Upper lobe of left lung (tissue), 6 donors: ENCODE measurements around the gene ME1. TPM values are rescaled to one million over a fixed set of nuclear protein-coding genes. Genes with fewer than 3 reads are reported as not detected.

Experiments
- ATAC-seq, 2 donors: fragments of 200-7000 bp; cut with Tn5 transposase; one replicate each; pipeline ENCODE4 v1.9.1; 2022; ENCODE audit warnings: mild to moderate bottlenecking in 2 of 2, moderate library complexity in 2 of 2; ENCODE audit not compliant: low FRiP score in 2 of 2
- DNase-seq, 2 donors: peaks; one replicate each; pipeline ENCODE4 v3.0.0-alpha.2; 2019 to 2020
- H3K27ac ChIP-seq, 4 donors: fragments of 200-600 bp; sonication (generic); one replicate each; pipeline ENCODE4 v1.5.1; 2016 to 2019
- H3K27me3 ChIP-seq, 4 donors: fragments of 200-600 bp; sonication (generic); one replicate each; pipeline ENCODE4 v1.5.1; 2017 to 2019
- H3K36me3 ChIP-seq, 4 donors: fragments of 200-600 bp; sonication (generic); one replicate each; pipeline ENCODE4 v1.5.1; 2016 to 2019
- H3K4me1 ChIP-seq, 4 donors: fragments of 200-600 bp; sonication (generic); one replicate each; pipeline ENCODE4 v1.5.1; 2018 to 2019
- H3K4me3 ChIP-seq, 4 donors: fragments of 200-600 bp; sonication (generic); one replicate each; pipeline ENCODE4 v1.5.1; 2017 to 2019; ENCODE audit warnings: mild to moderate bottlenecking in 2 of 4, moderate library complexity in 1 of 4
- H3K9me3 ChIP-seq, 4 donors: fragments of 200-600 bp; sonication (generic); one replicate each; pipeline ENCODE4 v1.5.1; 2018 to 2019
- CTCF ChIP-seq, 6 experiments: fragments of 450-650 bp in 4 of 6; fragments of 200-600 bp in 2 of 6; sonication (generic) in 2 of 6; IDR thresholded peaks; one replicate each; pipeline ENCODE4 v1.5.1; 2016 to 2019; ENCODE audit warnings: antibody characterized with exemption in 6 of 6
- EP300 ChIP-seq, 4 donors: sonication (generic); formaldehyde crosslinking; IDR thresholded peaks; one replicate each; pipeline ENCODE4 v1.5.1; 2017; ENCODE audit warnings: antibody characterized with exemption in 4 of 4, control low read depth in 2 of 4
- POLR2A ChIP-seq, 4 donors: fragments of 450-650 bp; IDR thresholded peaks; one replicate each; pipeline ENCODE4 v1.5.1; 2016 to 2017; ENCODE audit warnings: antibody characterized with exemption in 4 of 4, mild to moderate bottlenecking in 2 of 4
- POLR2AphosphoS5 ChIP-seq, 2 donors: sonication (generic); formaldehyde crosslinking; IDR thresholded peaks; one replicate each; pipeline ENCODE4 v1.5.1; 2017; ENCODE audit warnings: antibody characterized with exemption in 2 of 2
- WGBS, 2 donors: methylation state at CpG; one replicate each; pipeline ENCODE4 v1.1.5; 2017 to 2018; 5-methylcytosine and 5-hydroxymethylcytosine counted together
- total RNA-seq, 6 donors: library from RNA; depleted of rRNA in 4 of 6; stranded (reverse); fragments of >200 nt in 4 of 6; gene quantifications; one replicate each; pipeline versions ENCODE4 v1.1.0 to v1.2.1, GENCODE V29; 2016 to 2021
- donor health status: DM: no; HTN: no; CAD: no; lungs with moderate emphysema.
- donor health status: DM: no; HTN: yes; CAD: no; lungs with severe emphysema.

ME1 gene
- total RNA-seq, 6 donors from 2014 or later = 12.0 to 16.8 (median 14.0) TPM

DNA sequence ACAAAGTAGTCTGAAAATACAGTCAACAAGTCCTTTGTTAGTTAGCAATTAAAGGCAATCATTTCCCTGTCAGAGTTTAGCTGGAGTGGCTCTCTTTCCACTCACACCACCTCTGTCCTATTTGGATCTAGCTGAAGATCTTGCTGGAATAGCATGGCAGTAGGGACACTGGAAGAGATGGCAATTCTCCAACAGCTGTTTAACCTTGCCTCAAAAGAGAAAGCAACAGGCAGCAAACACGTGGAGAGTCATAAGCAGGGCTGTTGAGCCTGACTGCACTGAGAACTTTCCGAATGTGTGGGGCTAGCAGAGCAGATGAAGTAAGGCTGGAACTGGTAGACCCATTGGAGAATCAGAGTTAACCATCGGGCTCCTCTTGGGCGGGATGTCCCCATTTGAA is 43.5 kb upstream of the ME1 start:
- Histone ChIP-seq H3K4me3 (no peak overlapping the region), H3K4me1 (peaks cover 0 to 3% (median 0%) of the 10 kb centered on the region in 4 donors), H3K27ac (no peak overlapping the region), H3K36me3 (no peaks in the 10 kb centered on the region), H3K27me3 (no peaks in the 10 kb centered on the region), H3K9me3 (no peaks in the 10 kb centered on the region)
- no peak for TF ChIP-seq POLR2AphosphoS5 (IDR thresholded peaks at IDR 0.05)
- no peak for TF ChIP-seq POLR2A (IDR thresholded peaks at IDR 0.05)
- TF ChIP-seq EP300 (IDR thresholded peaks at IDR 0.05) = no peak
- TF ChIP-seq CTCF (IDR thresholded peaks at IDR 0.05) = no peak
- 46 to 62% methylated on average over 4 of the region's 4 CpGs for WGBS, 2 donors
- no peak for DNase-seq
- ATAC-seq = peak in 1 of 2 donors; percentile 16

DNA sequence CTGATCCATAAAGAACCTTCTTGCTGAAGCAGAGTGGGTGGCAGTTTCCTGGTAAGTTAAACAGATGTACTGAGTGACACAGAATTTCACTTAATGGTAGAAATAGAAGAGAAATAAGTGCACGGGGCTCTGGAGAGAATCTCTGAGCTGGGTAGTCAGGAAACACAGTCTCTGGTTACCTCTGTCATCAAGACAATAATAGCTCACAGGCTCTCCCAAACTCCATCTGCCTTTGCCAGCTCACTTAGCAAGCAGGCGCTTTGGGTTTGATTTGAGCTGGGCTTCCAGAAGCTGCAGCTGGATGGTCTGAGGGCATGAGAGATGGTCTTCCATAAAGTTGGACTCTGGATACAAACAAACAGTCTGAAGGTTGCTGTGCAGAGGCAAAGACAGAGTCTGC is 41.9 kb upstream of the ME1 start:
- ATAC-seq (no peak), DNase-seq (no peak)
- no peaks in the 10 kb centered on the region for H3K9me3 ChIP-seq
- no peak overlapping the region for H3K4me3 ChIP-seq
- peaks cover 0 to 3% (median 0%) of the 10 kb centered on the region in 4 donors for H3K4me1 ChIP-seq
- TF ChIP-seq POLR2A (IDR thresholded peaks at IDR 0.05) (no peak), POLR2AphosphoS5 (IDR thresholded peaks at IDR 0.05) (no peak), CTCF (IDR thresholded peaks at IDR 0.05) (no peak), EP300 (IDR thresholded peaks at IDR 0.05) (no peak)
- no peaks in the 10 kb centered on the region for H3K27me3 ChIP-seq
- H3K27ac ChIP-seq = no peak overlapping the region
- no peaks in the 10 kb centered on the region for H3K36me3 ChIP-seq
- WGBS, 2 donors = 67 to 79% methylated on average over 2 of the region's 2 CpGs

DNA sequence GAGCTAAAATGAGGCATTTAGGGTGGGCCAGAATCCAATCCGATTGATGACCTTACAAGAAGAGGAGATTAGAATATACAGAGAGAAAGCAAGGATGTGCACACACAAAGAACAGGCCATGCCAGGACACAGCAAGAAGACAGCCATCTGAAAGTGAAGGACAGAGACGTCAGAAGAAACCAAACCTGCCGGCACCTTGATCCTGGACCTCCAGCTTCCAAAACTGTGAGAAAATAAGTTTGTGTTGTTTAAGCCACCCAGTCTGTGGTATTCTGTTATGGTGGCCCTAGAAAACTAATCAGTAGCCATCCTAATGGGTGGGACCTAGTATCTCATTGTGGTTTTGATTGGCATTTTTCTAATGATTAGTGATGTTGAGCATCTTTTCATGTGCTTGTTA is 39.7 kb upstream of the ME1 start:
- Histone ChIP-seq H3K27me3 (no peaks in the 10 kb centered on the region), H3K4me3 (no peak overlapping the region), H3K9me3 (no peaks in the 10 kb centered on the region), H3K27ac (no peak overlapping the region), H3K4me1 (peaks cover 0 to 3% (median 0%) of the 10 kb centered on the region in 4 donors), H3K36me3 (no peaks in the 10 kb centered on the region)
- ATAC-seq (no peak), DNase-seq (no peak)
- WGBS, 2 donors = 95 to 98% methylated on average over 3 of the region's 3 CpGs
- TF ChIP-seq POLR2AphosphoS5 (IDR thresholded peaks at IDR 0.05) (no peak), POLR2A (IDR thresholded peaks at IDR 0.05) (no peak), EP300 (IDR thresholded peaks at IDR 0.05) (no peak), CTCF (IDR thresholded peaks at IDR 0.05) (no peak)

- Histone ChIP-seq H3K4me1 (peaks cover 0 to 3% (median 0%) of the 10 kb centered on the region in 4 donors), H3K36me3 (no peaks in the 10 kb centered on the region), H3K27me3 (no peaks in the 10 kb centered on the region), H3K4me3 (no peak overlapping the region), H3K9me3 (no peaks in the 10 kb centered on the region), H3K27ac (no peak overlapping the region)
- ATAC-seq (no peak), DNase-seq (no peak)
- WGBS, 2 donors = 77 to 78% methylated on average over 4 of the region's 4 CpGs
- TF ChIP-seq POLR2A (IDR thresholded peaks at IDR 0.05) = no peak
- no peak for TF ChIP-seq EP300 (IDR thresholded peaks at IDR 0.05)
- TF ChIP-seq POLR2AphosphoS5 (IDR thresholded peaks at IDR 0.05) = no peak
- TF ChIP-seq CTCF (IDR thresholded peaks at IDR 0.05) = no peak
Observed at GRCh38 chr6:83470001-83470400, 39.1 kb upstream of the ME1 start.

- H3K27me3 ChIP-seq = no peaks in the 10 kb centered on the region
- H3K27ac ChIP-seq = peak overlapping the region in 2 of 4 donors; percentile 16 to 45
- no peak for TF ChIP-seq POLR2A (IDR thresholded peaks at IDR 0.05)
- TF ChIP-seq EP300 (IDR thresholded peaks at IDR 0.05) = no peak
- TF ChIP-seq POLR2AphosphoS5 (IDR thresholded peaks at IDR 0.05) = no peak
- no peak for TF ChIP-seq CTCF (IDR thresholded peaks at IDR 0.05)
- peak in 1 of 2 donors; percentile 69 for DNase-seq
- H3K36me3 ChIP-seq = no peaks in the 10 kb centered on the region
- 49 to 65% methylated on average over 3 of the region's 3 CpGs for WGBS, 2 donors
- H3K4me1 ChIP-seq = peaks cover 0 to 3% (median 0%) of the 10 kb centered on the region in 4 donors
- no peaks in the 10 kb centered on the region for H3K9me3 ChIP-seq
- peak in 1 of 2 donors; percentile 81 for ATAC-seq
- no peak overlapping the region for H3K4me3 ChIP-seq
Observed at GRCh38 chr6:83467620-83468036, 36.8 kb upstream of the ME1 start.
